Osteoblast (primary cell): ENCODE results near the gene IGSF6. TPM values are rescaled to one million over a fixed set of nuclear protein-coding genes. Genes with fewer than 3 reads are reported as not detected.
A peak's percentile ranks its signal among the peaks of the same experiment; 100 is the strongest.

Experiments
- DNase-seq: peaks from one replicate; pipeline ENCODE4 v3.0.0; 2011; ENCODE audit warnings: low spot score, mixed read lengths; ENCODE audit not compliant: insufficient read length; ENCODE audit errors: missing footprints
- H2AFZ ChIP-seq: 2 replicates; pipeline ENCODE4 v1.6.0; 2011; ENCODE audit warnings: mild to moderate bottlenecking, low read length
- H3K27ac ChIP-seq: 2 replicates; pipeline ENCODE4 v1.5.1; 2011; ENCODE audit warnings: mild to moderate bottlenecking, low read depth, low read length, moderate library complexity
- H3K27me3 ChIP-seq: 2 replicates; pipeline ENCODE4 v1.6.0; 2012; ENCODE audit warnings: mild to moderate bottlenecking, control low read depth, inconsistent platforms, low read length, moderate library complexity; ENCODE audit not compliant: insufficient read depth
- H3K36me3 ChIP-seq: 2 replicates; pipeline ENCODE4 v1.5.1; 2011; ENCODE audit warnings: mild to moderate bottlenecking, low read length, control low read depth, moderate library complexity; ENCODE audit not compliant: insufficient read depth
- H3K4me1 ChIP-seq: 2 replicates; pipeline ENCODE4 v1.5.1; 2011; ENCODE audit warnings: mild to moderate bottlenecking, low read length, control low read depth, moderate library complexity; ENCODE audit not compliant: insufficient read depth
- H3K4me2 ChIP-seq: 2 replicates; pipeline ENCODE4 v1.6.0; 2011; ENCODE audit warnings: mild to moderate bottlenecking, low read length; ENCODE audit not compliant: insufficient read depth
- H3K4me3 ChIP-seq: fragments of 200-600 bp; sonication (generic); 3 replicates; pipeline ENCODE4 v1.5.1; 2012; ENCODE audit warnings: mild to moderate bottlenecking, low read length, inconsistent platforms; ENCODE audit not compliant: insufficient read depth
- H3K79me2 ChIP-seq: 2 replicates; pipeline ENCODE4 v1.6.0; 2012; ENCODE audit warnings: mild to moderate bottlenecking, low read length, control low read depth, inconsistent platforms; ENCODE audit not compliant: insufficient read depth
- H3K9me3 ChIP-seq: 2 replicates; pipeline ENCODE4 v1.5.1; 2011; ENCODE audit warnings: low read depth, low read length, control low read depth
- H4K20me1 ChIP-seq: 2 replicates; pipeline ENCODE4 v1.6.0; 2012; ENCODE audit warnings: mild to moderate bottlenecking, low read length, control low read depth; ENCODE audit not compliant: insufficient read depth
- CTCF ChIP-seq: IDR thresholded peaks from 2 replicates; pipeline ENCODE4 v1.5.1; 2011; ENCODE audit warnings: mild to moderate bottlenecking, low read depth, low read length, moderate library complexity; ENCODE audit errors: extremely low read depth
- total RNA-seq: library from RNA; depleted of rRNA; stranded (reverse); fragments of >200 nt; gene quantifications from 2 replicates; pipeline ENCODE4 v1.2.3, GENCODE V29; 2012

Gene IGSF6
- total RNA-seq, 1 donor = 0.36 TPM

- Histone ChIP-seq H3K4me3 (no peak overlapping the region), H3K79me2 (peaks cover 75% of the 10 kb centered on the region), H3K9me3 (no peaks in the 10 kb centered on the region), H4K20me1 (peaks cover 6% of the 10 kb centered on the region), H3K27ac (peak overlapping the region; percentile 57), H3K4me2 (peak overlapping the region; percentile 78), H3K36me3 (no peaks in the 10 kb centered on the region), H3K27me3 (no peaks in the 10 kb centered on the region), H3K4me1 (peaks cover 21% of the 10 kb centered on the region), H2AFZ (no peak overlapping the region)
- no peak for TF ChIP-seq CTCF
- no peak for DNase-seq
These were observed 7.7 kb downstream of the IGSF6 start for GRCh38 chr16:21644674-21645073.

DNA sequence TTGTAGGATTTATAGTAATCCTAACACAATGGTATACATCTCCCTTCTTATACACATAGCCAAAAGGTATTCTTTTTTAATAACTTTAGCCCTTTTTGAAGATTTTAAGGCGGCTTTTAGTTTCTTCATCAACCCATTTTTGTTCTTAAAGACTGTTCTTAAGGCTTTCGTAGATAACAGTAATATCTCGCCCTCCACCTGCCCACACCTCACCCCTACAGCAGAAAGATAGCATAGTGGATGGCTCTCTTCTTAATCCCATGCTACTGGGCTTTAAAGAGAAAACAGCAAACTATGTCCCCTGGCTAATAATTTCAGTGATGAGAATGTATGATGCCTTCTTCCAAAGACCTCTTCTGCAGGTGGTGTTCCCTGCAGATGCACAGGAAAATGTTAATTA, 8.6 kb downstream of the IGSF6 start:
- H3K36me3 ChIP-seq = no peaks in the 10 kb centered on the region
- H3K4me2 ChIP-seq = no peak overlapping the region
- no peak for TF ChIP-seq CTCF
- peaks cover 6% of the 10 kb centered on the region for H4K20me1 ChIP-seq
- H3K27me3 ChIP-seq = no peaks in the 10 kb centered on the region
- H3K4me3 ChIP-seq = no peak overlapping the region
- H2AFZ ChIP-seq = no peak overlapping the region
- no peak overlapping the region for H3K27ac ChIP-seq
- DNase-seq = no peak
- H3K9me3 ChIP-seq = no peaks in the 10 kb centered on the region
- H3K79me2 ChIP-seq = peaks cover 74% of the 10 kb centered on the region
- H3K4me1 ChIP-seq = peaks cover 29% of the 10 kb centered on the region

DNA sequence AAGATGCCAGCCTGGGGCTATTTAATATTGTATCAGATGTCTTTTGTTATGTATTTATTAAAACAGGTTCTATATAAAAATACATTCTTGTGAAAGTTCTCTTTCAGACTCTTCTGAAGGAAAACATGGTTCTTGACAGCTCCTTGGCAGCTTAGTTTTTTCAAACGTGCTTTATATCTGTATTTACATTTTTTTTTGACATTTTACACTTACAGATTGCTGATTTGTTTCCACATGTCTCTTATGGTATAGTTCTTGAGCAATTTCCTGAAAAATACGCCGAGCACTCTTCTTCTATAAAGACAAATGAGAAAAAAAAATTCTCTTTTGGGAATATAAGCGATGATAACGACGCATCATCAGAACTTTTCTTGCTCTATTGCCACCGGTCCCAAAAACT, 9.5 kb downstream of the IGSF6 start:
- H3K27ac ChIP-seq = no peak overlapping the region
- no peak for DNase-seq
- H3K4me2 ChIP-seq = no peak overlapping the region

DNA sequence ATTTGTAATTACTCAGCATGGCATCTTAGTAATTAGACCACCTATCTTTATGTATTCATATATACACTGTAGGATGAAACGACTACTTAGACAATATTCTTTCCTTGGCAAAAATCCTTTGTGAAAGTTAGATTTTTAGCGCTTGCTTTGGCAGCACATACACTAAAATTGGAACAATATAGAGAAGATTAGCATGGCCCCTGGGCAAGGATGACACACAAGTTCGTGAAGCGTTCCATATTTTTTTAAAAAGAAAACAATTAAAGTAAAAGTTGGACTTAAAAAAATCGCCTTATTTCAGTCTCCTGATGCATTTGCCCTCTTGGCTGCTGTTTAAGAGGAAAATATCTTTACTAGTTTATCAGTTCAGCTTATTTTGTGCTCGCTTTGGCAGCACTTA, 10.5 kb downstream of the IGSF6 start:
- Histone ChIP-seq H3K27me3 (no peaks in the 10 kb centered on the region), H2AFZ (no peak overlapping the region), H3K4me1 (peaks cover 36% of the 10 kb centered on the region), H3K4me2 (no peak overlapping the region), H3K36me3 (no peaks in the 10 kb centered on the region), H3K4me3 (no peak overlapping the region), H4K20me1 (peaks cover 6% of the 10 kb centered on the region), H3K79me2 (peaks cover 61% of the 10 kb centered on the region), H3K27ac (no peak overlapping the region), H3K9me3 (no peaks in the 10 kb centered on the region)
- no peak for DNase-seq
- TF ChIP-seq CTCF = no peak

More for the DNA sequence above, 9.5 kb downstream of the IGSF6 start:
- Histone ChIP-seq H4K20me1 (peaks cover 6% of the 10 kb centered on the region), H3K27me3 (no peaks in the 10 kb centered on the region), H3K9me3 (no peaks in the 10 kb centered on the region), H3K4me1 (peaks cover 36% of the 10 kb centered on the region), H3K4me3 (no peak overlapping the region), H3K79me2 (peaks cover 65% of the 10 kb centered on the region), H3K36me3 (no peaks in the 10 kb centered on the region), H2AFZ (no peak overlapping the region)
- no peak for TF ChIP-seq CTCF
